Astrocyte (in vitro differentiated cells and primary cell): ENCODE measurements around the gene FAR1.

Source experiments
- EZH2 ChIP-seq: IDR thresholded peaks from 2 replicates; pipeline ENCODE4 v1.6.1; 2012; ENCODE audit warnings: mild to moderate bottlenecking, low read length, inconsistent platforms; ENCODE audit not compliant: insufficient read depth
- TF ChIP-seq, protein P1 (sequence below): IDR thresholded peaks from 2 replicates; pipeline ENCODE4 v1.5.1; 2011; ENCODE audit warnings: low read depth, mild to moderate bottlenecking, inconsistent platforms, low read length, moderate library complexity; ENCODE audit not compliant: insufficient read depth

DNA sequence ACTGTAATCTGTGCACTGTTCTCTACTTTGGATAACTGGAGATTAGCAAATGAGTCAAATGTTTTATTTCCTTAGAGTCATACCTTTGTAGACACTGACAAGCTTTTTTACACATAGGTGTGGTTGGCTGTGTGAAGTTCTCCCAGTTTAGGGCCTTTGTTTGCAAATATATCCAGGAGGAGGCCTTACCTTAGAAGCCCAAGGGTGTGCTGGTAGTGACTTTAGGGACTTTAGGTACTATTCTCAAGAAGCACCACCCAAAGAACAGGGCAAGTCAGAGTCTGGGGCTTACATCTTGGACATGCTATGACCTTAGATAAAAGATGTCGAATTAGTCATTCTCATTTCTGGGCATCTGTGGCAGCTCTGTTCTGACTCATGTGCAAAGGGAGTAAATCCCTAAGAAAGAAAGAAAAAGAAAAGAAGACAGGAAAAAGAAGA, 4.8 kb upstream of the FAR1 start:
- TF ChIP-seq, protein P1, sequence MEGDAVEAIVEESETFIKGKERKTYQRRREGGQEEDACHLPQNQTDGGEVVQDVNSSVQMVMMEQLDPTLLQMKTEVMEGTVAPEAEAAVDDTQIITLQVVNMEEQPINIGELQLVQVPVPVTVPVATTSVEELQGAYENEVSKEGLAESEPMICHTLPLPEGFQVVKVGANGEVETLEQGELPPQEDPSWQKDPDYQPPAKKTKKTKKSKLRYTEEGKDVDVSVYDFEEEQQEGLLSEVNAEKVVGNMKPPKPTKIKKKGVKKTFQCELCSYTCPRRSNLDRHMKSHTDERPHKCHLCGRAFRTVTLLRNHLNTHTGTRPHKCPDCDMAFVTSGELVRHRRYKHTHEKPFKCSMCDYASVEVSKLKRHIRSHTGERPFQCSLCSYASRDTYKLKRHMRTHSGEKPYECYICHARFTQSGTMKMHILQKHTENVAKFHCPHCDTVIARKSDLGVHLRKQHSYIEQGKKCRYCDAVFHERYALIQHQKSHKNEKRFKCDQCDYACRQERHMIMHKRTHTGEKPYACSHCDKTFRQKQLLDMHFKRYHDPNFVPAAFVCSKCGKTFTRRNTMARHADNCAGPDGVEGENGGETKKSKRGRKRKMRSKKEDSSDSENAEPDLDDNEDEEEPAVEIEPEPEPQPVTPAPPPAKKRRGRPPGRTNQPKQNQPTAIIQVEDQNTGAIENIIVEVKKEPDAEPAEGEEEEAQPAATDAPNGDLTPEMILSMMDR: no peak
- TF ChIP-seq EZH2: no peak
